HepG2 (cell line): Measurements from ENCODE around the gene RNF125. TPM values are rescaled to one million over a fixed set of nuclear protein-coding genes. Genes with fewer than 3 reads are reported as not detected.

Source experiments
- ATAC-seq: fragments of 200-7000 bp; cut with Tn5 transposase; 3 replicates; pipeline ENCODE4 v1.9.1; 2020; ENCODE audit warnings: mild to moderate bottlenecking, moderate library complexity
- BruUV-seq: library from RNA; stranded (reverse); fragments of 400-500 nt; replicated peaks from 2 replicates; lab custom pipeline; 2021; lab: Mats Ljungman, UMichigan
- CTCF ChIA-PET: fragments of 300-600 bp; formaldehyde crosslinking; extraction: SDS; loops from one replicate; lab custom pipeline; 2021; ENCODE audit warnings: low total read pairs, inconsistent platforms, low intra/inter-chr PET ratio; lab: Yijun Ruan, JAX
- POLR2A ChIA-PET: fragments of 350-600 bp; sonication (Branson Sonifier 250); formaldehyde crosslinking; loops from one replicate; lab custom pipeline; 2020; ENCODE audit warnings: antibody characterized with exemption, inconsistent platforms; lab: Yijun Ruan, JAX
- DNase-seq: peaks from one replicate; pipeline ENCODE4 v3.0.0-alpha.2; 2015; ENCODE audit warnings: low spot score
- FAIRE-seq: peaks from 3 replicates; lab custom pipeline; 2011; peaks lifted over from hg19 to GRCh38; lab: Jason Lieb, UNC
- H2AFZ ChIP-seq: one replicate; pipeline ENCODE4 v1.6.1; 2011; ENCODE audit warnings: low read length, inconsistent platforms
- H3K27ac ChIP-seq: fragments of 300-600 bp; 3 replicates; pipeline ENCODE4 v1.8.0; 2011; ENCODE audit warnings: mixed run types, mild to moderate bottlenecking, mixed read lengths, low read length, inconsistent platforms; ENCODE audit not compliant: insufficient read depth; ENCODE audit errors: extremely low read length
- H3K27me3 ChIP-seq, 2 experiments: fragments of 200-600 bp in 1 of 2; 2 replicates in 1 of 2; 3 replicates in 1 of 2; pipeline versions ENCODE4 v1.6.0 to v1.8.0; 2011; ENCODE audit warnings: low read length in 2 of 2, mild to moderate bottlenecking in 2 of 2, moderate library complexity in 2 of 2, inconsistent platforms in 1 of 2; ENCODE audit not compliant: insufficient read depth in 2 of 2, control insufficient read depth in 1 of 2
- H3K36me3 ChIP-seq, 2 experiments: fragments of 200-600 bp in 1 of 2; replicated peaks in 1 of 2; 2 replicates in 1 of 2; 3 replicates in 1 of 2; pipeline versions ENCODE4 v1.5.1 to v1.8.0; 2011; ENCODE audit warnings: low read length in 2 of 2, inconsistent platforms in 1 of 2; ENCODE audit not compliant: insufficient read depth in 2 of 2, control insufficient read depth in 1 of 2
- H3K4me1 ChIP-seq: 2 replicates; pipeline ENCODE4 v1.5.1; 2012; ENCODE audit warnings: low read length, inconsistent platforms; ENCODE audit not compliant: insufficient read depth
- H3K4me2 ChIP-seq: 2 replicates; pipeline ENCODE4 v1.6.0; 2011; ENCODE audit warnings: low read depth, low read length, inconsistent platforms
- H3K4me3 ChIP-seq, 3 experiments: fragments of 200-600 bp in 1 of 3; sonication (generic), shearing (Covaris generic) in 1 of 3; replicated peaks in 1 of 3; 2 replicates each; pipeline ENCODE4 v1.5.1; 2011 to 2016; ENCODE audit warnings: low read length in 3 of 3, inconsistent platforms in 2 of 3, low read depth in 2 of 3, mild to moderate bottlenecking in 2 of 3, control low read depth in 1 of 3, mixed read lengths in 1 of 3; ENCODE audit not compliant: insufficient read depth in 1 of 3
- H3K79me2 ChIP-seq: one replicate; pipeline ENCODE4 v1.6.1; 2011; ENCODE audit warnings: low read length, inconsistent platforms; ENCODE audit not compliant: insufficient read depth
- H3K9ac ChIP-seq: 2 replicates; pipeline ENCODE4 v1.6.0; 2011; ENCODE audit warnings: mild to moderate bottlenecking, low read depth, low read length, inconsistent platforms; ENCODE audit not compliant: insufficient read depth
- H3K9me3 ChIP-seq: 2 replicates; pipeline ENCODE4 v1.5.1; 2012; ENCODE audit warnings: mild to moderate bottlenecking, low read length
- H4K20me1 ChIP-seq: 2 replicates; pipeline ENCODE4 v1.6.0; 2011; ENCODE audit warnings: inconsistent platforms, mild to moderate bottlenecking, low read length, moderate library complexity; ENCODE audit not compliant: insufficient read depth
- ELF4 ChIP-seq: sonication (generic); formaldehyde crosslinking; IDR thresholded peaks from 2 replicates; pipeline ENCODE4 v1.5.0; 2020; ENCODE audit warnings: missing genetic modification reagents, mild to moderate bottlenecking, moderate library complexity, borderline replicate concordance
- GPN1 ChIP-seq: sonication (generic); formaldehyde crosslinking; IDR thresholded peaks from 2 replicates; pipeline ENCODE4 v1.5.1; 2020; ENCODE audit warnings: missing genetic modification reagents, borderline replicate concordance
- HIVEP1 ChIP-seq: sonication (generic); formaldehyde crosslinking; IDR thresholded peaks from 2 replicates; pipeline ENCODE4 v1.4.0; 2020; ENCODE audit warnings: mild to moderate bottlenecking, missing genetic modification reagents
- IRF9 ChIP-seq: sonication (generic); formaldehyde crosslinking; IDR thresholded peaks from 2 replicates; pipeline ENCODE4 v1.8.0; 2022; ENCODE audit warnings: missing genetic modification reagents, mild to moderate bottlenecking, borderline replicate concordance
- KDM3A ChIP-seq: IDR thresholded peaks from 2 replicates; pipeline ENCODE4 v1.6.1; 2018; ENCODE audit warnings: low read depth, missing compliant biosample characterization
- MIER2 ChIP-seq: IDR thresholded peaks from 2 replicates; pipeline ENCODE4 v1.6.1; 2016; ENCODE audit warnings: missing biosample characterization, missing genetic modification reagents
- USF2 ChIP-seq, 2 experiments: sonication (generic) in 1 of 2; formaldehyde crosslinking in 1 of 2; IDR thresholded peaks; 2 replicates each; pipeline versions ENCODE4 v1.5.1 to v1.6.1; 2011 to 2020; ENCODE audit warnings: borderline replicate concordance in 1 of 2, low read depth in 1 of 2, low read length in 1 of 2, mild to moderate bottlenecking in 1 of 2, missing genetic modification reagents in 1 of 2, moderate library complexity in 1 of 2
- ZBTB37 ChIP-seq: sonication (generic); formaldehyde crosslinking; IDR thresholded peaks from 2 replicates; pipeline ENCODE4 v1.4.0; 2020; ENCODE audit warnings: mild to moderate bottlenecking, missing genetic modification reagents
- ZNF44 ChIP-seq: sonication (generic); formaldehyde crosslinking; IDR thresholded peaks from 2 replicates; pipeline ENCODE4 v1.5.1; 2020; ENCODE audit warnings: mild to moderate bottlenecking, missing genetic modification reagents
- ZNF839 ChIP-seq: sonication (generic); formaldehyde crosslinking; IDR thresholded peaks from 2 replicates; pipeline ENCODE4 v1.4.0; 2020; ENCODE audit warnings: missing genetic modification reagents, mild to moderate bottlenecking, borderline replicate concordance
- WGBS: methylation state at CpG from one replicate; pipeline ENCODE4 v1.1.6; 2017; ENCODE audit warnings: low lambda C conversion rate; 5-methylcytosine and 5-hydroxymethylcytosine counted together
- in situ Hi-C: cut with HindIII; loops from 2 replicates; pipeline ENCODE4 v1.10.0; 2017; ENCODE audit warnings: low pct_unique_long_range_greater_than_20kb; ENCODE audit not compliant: extremely low pct_ligation_motif_present
- intact Hi-C: fragments of 100-400 bp; cut with micrococcal nuclease; formaldehyde crosslinking; loops from one replicate; pipeline ENCODE4 v1.10.0; 2022; ENCODE audit not compliant: unreplicated experiment
- polyA plus RNA-seq, 8 experiments: library from polyadenylated mRNA; depleted of rRNA in 3 of 8; stranded (reverse) in 7 of 8; unstranded in 1 of 8; fragments of >200 nt; fragmentation: Illumina TruSeq in 4 of 8; extraction: Trizol in 4 of 8; gene quantifications; 2 replicates each; pipeline versions ENCODE4 v1.2.1 to v1.2.3, GENCODE V29; 2011 to 2016; ENCODE audit warnings: low read depth in 4 of 8, missing spikeins in 1 of 8, mixed read lengths in 1 of 8; ENCODE audit not compliant: insufficient read depth in 1 of 8
- total RNA-seq, 5 experiments: library from RNA; depleted of rRNA; stranded (reverse); fragments of >200 nt; fragmentation: Illumina TruSeq; extraction: Trizol; gene quantifications; 2 replicates each; pipeline ENCODE4 v1.2.3, GENCODE V29; 2016; ENCODE audit warnings: low read depth in 1 of 5

The RNF125 gene
- total and polyA plus RNA-seq, 2 of the 13 experiments (the other 11 are each of a cell fraction or from before 2014, with no cell fraction given) = 0.58 to 1.8 TPM

- WGBS = 98% methylated on average over 2 of the region's 2 CpGs
- BruUV-seq = no TSS peak
- in situ Hi-C loops (no loop called here), intact Hi-C loops (no loop called here)
- FAIRE-seq (no peak), ATAC-seq (no peak), DNase-seq (no peak)
- no peaks in the 10 kb centered on the region for H3K27me3 ChIP-seq
- no peaks in the 10 kb centered on the region for H3K36me3 ChIP-seq
- H2AFZ ChIP-seq = no peak overlapping the region
- CTCF ChIA-PET = no interaction called here
- H3K79me2 ChIP-seq = no peaks in the 10 kb centered on the region
- no peak overlapping the region for H3K27ac ChIP-seq
- no peak for TF ChIP-seq KDM3A (CRISPR knock-in tag)
- no peak for TF ChIP-seq ZNF839 (CRISPR knock-in tag)
- no peak for TF ChIP-seq GPN1 (CRISPR knock-in tag)
- no peak for TF ChIP-seq HIVEP1
- TF ChIP-seq MIER2 (CRISPR knock-in tag) = no peak
- no peak for TF ChIP-seq ZNF44 (CRISPR knock-in tag)
- no peak for TF ChIP-seq IRF9 (CRISPR knock-in tag)
- no peak for TF ChIP-seq ZBTB37 (CRISPR knock-in tag)
- TF ChIP-seq USF2 (IDR thresholded peaks at IDR 0.05; ENCODE audit: low read depth, low read length) = no peak
- TF ChIP-seq USF2 (CRISPR knock-in tag; IDR thresholded peaks at IDR 0.05; ENCODE audit: borderline replicate concordance) = no peak
- TF ChIP-seq ELF4 = no peak
- H3K4me3 ChIP-seq = no peak overlapping the region
- H3K4me2 ChIP-seq = no peak overlapping the region
- no peak overlapping the region for H3K9ac ChIP-seq
- peaks cover 14% of the 10 kb centered on the region; the same call in 1 of the 2 replicates for H3K4me1 ChIP-seq
- H3K9me3 ChIP-seq = no peaks in the 10 kb centered on the region
- POLR2A ChIA-PET = no interaction called here
- H4K20me1 ChIP-seq = no peaks in the 10 kb centered on the region
Observed at GRCh38 chr18:32025744-32026143, 7.1 kb downstream of the RNF125 start.
